Osteocyte (in vitro differentiated cells): Measurements from ENCODE around the gene GNPTG. TPM values are rescaled to one million over a fixed set of nuclear protein-coding genes. Genes with fewer than 3 reads are reported as not detected.

Experiments used
- DNase-seq: peaks from one replicate; pipeline ENCODE4 v3.0.0; 2021; ENCODE audit warnings: mixed read lengths; ENCODE audit not compliant: unreplicated experiment; ENCODE audit errors: extremely low spot score
- H3K27ac Mint-ChIP-seq: one replicate; pipeline ENCODE4 v1.8.0; 2021; ENCODE audit warnings: mild to moderate bottlenecking, mixed read lengths; ENCODE audit not compliant: unreplicated experiment
- H3K27me3 Mint-ChIP-seq: one replicate; pipeline ENCODE4 v1.8.0; 2021; ENCODE audit warnings: mixed read lengths; ENCODE audit not compliant: unreplicated experiment
- H3K36me3 Mint-ChIP-seq: one replicate; pipeline ENCODE4 v1.8.0; 2021; ENCODE audit warnings: mixed read lengths; ENCODE audit not compliant: unreplicated experiment
- H3K4me1 Mint-ChIP-seq: one replicate; pipeline ENCODE4 v1.8.0; 2021; ENCODE audit warnings: mixed read lengths; ENCODE audit not compliant: unreplicated experiment
- H3K4me3 Mint-ChIP-seq: one replicate; pipeline ENCODE4 v1.8.0; 2021; ENCODE audit warnings: mild to moderate bottlenecking, moderate library complexity, mixed read lengths; ENCODE audit not compliant: unreplicated experiment
- H3K9me3 Mint-ChIP-seq: one replicate; pipeline ENCODE4 v1.8.0; 2021; ENCODE audit warnings: mixed read lengths; ENCODE audit not compliant: unreplicated experiment
- CTCF ChIP-seq: fragments of 200-600 bp; sonication (generic); IDR thresholded peaks from 2 replicates; pipeline ENCODE4 v1.5.0; 2021; ENCODE audit warnings: antibody characterized with exemption, mild to moderate bottlenecking, moderate library complexity
- total RNA-seq: library from RNA; stranded (reverse); gene quantifications from 2 replicates; pipeline ENCODE4 v1.2.1, GENCODE V29; 2021

Gene GNPTG
- total RNA-seq, 1 donor from 2014 or later: 94.3 TPM

GRCh38 chr16:1403036-1403435 lies 51.3 kb downstream of the GNPTG start:
- no peak for DNase-seq
- peaks cover 5% of the 10 kb centered on the region for H3K4me1 Mint-ChIP-seq
- no peaks in the 10 kb centered on the region for H3K9me3 Mint-ChIP-seq
- H3K36me3 Mint-ChIP-seq: peaks cover 33% of the 10 kb centered on the region
- no peak overlapping the region for H3K27ac Mint-ChIP-seq
- no peak for TF ChIP-seq CTCF
- H3K4me3 Mint-ChIP-seq: no peak overlapping the region
- no peaks in the 10 kb centered on the region for H3K27me3 Mint-ChIP-seq

GRCh38 chr16:1403733-1404132 lies 52.0 kb downstream of the GNPTG start:
- no peaks in the 10 kb centered on the region for H3K9me3 Mint-ChIP-seq
- peaks cover 28% of the 10 kb centered on the region for H3K36me3 Mint-ChIP-seq
- no peak overlapping the region for H3K4me3 Mint-ChIP-seq

GRCh38 chr16:1407753-1408152 lies 56.0 kb downstream of the GNPTG start:
- peaks cover 8% of the 10 kb centered on the region for H3K36me3 Mint-ChIP-seq
- no peaks in the 10 kb centered on the region for H3K27me3 Mint-ChIP-seq
- H3K27ac Mint-ChIP-seq: peak overlapping the region; percentile 66
- no peaks in the 10 kb centered on the region for H3K9me3 Mint-ChIP-seq
- DNase-seq: no peak
- H3K4me1 Mint-ChIP-seq: peaks cover 18% of the 10 kb centered on the region
- TF ChIP-seq CTCF: no peak
- peak overlapping the region; percentile 77 for H3K4me3 Mint-ChIP-seq

More at GRCh38 chr16:1403733-1404132, 52.0 kb downstream of the GNPTG start:
- H3K4me1 Mint-ChIP-seq: peaks cover 9% of the 10 kb centered on the region
- H3K27me3 Mint-ChIP-seq: no peaks in the 10 kb centered on the region
- TF ChIP-seq CTCF: no peak
- no peak for DNase-seq
- H3K27ac Mint-ChIP-seq: no peak overlapping the region

- peak overlapping the region; percentile 77 for H3K4me3 Mint-ChIP-seq
- H3K4me1 Mint-ChIP-seq: peaks cover 18% of the 10 kb centered on the region
These were observed 56.6 kb downstream of the GNPTG start for GRCh38 chr16:1408171-1408837.

More at GRCh38 chr16:1408171-1408837, 56.6 kb downstream of the GNPTG start:
- peak; percentile 97 for DNase-seq
- no peaks in the 10 kb centered on the region for H3K27me3 Mint-ChIP-seq
- no peak for TF ChIP-seq CTCF
- peaks cover 7% of the 10 kb centered on the region for H3K36me3 Mint-ChIP-seq
- H3K9me3 Mint-ChIP-seq: no peaks in the 10 kb centered on the region
- H3K27ac Mint-ChIP-seq: peak overlapping the region; percentile 41
